ENCODE data around the gene DGKB.

DNA sequence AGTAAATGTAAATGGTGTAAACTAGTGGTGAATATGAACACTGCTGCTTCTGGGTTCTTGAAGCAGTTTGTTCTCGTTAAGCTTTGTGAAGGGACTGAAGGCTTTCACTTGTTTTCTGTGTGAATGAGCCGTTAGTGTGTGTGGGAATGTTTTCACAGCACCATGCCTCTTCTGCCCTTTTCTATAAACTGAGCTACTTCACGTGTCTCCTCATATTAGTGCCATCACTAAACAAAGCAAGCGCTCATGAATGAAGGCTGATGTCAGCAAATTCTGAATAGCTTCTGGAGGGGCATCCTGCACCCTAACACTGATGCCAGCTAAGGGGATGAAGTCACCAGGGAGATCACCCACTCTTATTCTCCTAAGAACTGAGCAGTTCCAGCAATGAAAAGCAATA, 707.5 kb downstream of the DGKB start:
- TF ChIP-seq, protein P1, sequence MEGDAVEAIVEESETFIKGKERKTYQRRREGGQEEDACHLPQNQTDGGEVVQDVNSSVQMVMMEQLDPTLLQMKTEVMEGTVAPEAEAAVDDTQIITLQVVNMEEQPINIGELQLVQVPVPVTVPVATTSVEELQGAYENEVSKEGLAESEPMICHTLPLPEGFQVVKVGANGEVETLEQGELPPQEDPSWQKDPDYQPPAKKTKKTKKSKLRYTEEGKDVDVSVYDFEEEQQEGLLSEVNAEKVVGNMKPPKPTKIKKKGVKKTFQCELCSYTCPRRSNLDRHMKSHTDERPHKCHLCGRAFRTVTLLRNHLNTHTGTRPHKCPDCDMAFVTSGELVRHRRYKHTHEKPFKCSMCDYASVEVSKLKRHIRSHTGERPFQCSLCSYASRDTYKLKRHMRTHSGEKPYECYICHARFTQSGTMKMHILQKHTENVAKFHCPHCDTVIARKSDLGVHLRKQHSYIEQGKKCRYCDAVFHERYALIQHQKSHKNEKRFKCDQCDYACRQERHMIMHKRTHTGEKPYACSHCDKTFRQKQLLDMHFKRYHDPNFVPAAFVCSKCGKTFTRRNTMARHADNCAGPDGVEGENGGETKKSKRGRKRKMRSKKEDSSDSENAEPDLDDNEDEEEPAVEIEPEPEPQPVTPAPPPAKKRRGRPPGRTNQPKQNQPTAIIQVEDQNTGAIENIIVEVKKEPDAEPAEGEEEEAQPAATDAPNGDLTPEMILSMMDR (conservative IDR thresholded peaks at IDR 0.05): no peak
- TF ChIP-seq EZH2 (IDR thresholded peaks at IDR 0.05; ENCODE audit: low read depth): no peak

Measured in PC-9 (cell line).